G401 (cell line): ENCODE data around the gene ADAR. TPM values are rescaled to one million over a fixed set of nuclear protein-coding genes. Genes with fewer than 3 reads are reported as not detected.

ENCODE experiments used
- DNase-seq: peaks from one replicate; pipeline ENCODE4 v3.0.0-alpha.2; 2015; ENCODE audit warnings: low spot score
- in situ Hi-C: cut with HindIII; loops from 2 replicates; pipeline ENCODE4 v1.10.0; 2016; ENCODE audit warnings: low sequenced_read_pairs, mixed read lengths
- total RNA-seq: library from RNA; depleted of rRNA; stranded (reverse); fragments of >200 nt; shearing (Covaris generic); gene quantifications from 2 replicates; pipeline ENCODE4 v1.2.3, GENCODE V29; 2014; rRNA removed

ADAR gene
- total RNA-seq, 1 experiment from 2014 or later, result 94.1 TPM

DNA sequence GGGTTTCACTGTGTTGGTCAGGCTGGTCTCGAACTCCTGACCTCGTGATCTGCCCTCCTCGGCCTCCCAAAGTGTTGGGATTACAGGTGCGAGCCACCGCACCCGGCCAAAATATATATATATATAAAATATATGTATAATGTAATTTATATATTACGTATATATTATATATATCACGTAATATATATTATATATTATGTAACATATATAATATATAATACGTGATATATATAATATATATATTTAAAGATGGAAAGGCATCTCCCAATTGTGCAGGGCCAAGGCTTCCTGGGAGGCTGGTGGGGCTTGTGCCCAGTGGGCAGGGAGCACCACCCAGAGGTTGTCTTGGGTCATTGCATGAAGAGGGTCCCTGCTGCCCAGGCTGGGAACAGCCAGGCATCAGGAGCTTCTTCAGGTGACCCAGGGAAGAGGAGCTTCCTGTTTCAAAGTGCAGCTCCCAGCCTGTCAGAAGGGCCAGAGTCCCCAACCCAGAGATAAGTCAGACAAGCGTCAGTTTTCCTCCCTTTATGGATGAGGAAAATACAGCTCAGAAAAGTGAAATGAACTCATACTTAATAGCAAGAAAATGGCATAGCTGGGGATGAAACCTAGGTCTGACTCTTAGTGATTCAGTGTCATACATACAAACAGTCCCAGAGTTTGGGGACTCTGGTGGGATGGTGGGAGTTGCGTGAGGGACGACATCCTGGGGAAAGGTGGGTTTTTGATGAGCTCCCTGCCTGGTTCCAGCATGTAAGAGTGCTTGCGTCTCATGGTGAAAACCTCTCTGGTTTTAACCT, 61.5 kb downstream of the ADAR start:
- DNase-seq, result peak; percentile 27
- in situ Hi-C loops, result no loop called here

DNA sequence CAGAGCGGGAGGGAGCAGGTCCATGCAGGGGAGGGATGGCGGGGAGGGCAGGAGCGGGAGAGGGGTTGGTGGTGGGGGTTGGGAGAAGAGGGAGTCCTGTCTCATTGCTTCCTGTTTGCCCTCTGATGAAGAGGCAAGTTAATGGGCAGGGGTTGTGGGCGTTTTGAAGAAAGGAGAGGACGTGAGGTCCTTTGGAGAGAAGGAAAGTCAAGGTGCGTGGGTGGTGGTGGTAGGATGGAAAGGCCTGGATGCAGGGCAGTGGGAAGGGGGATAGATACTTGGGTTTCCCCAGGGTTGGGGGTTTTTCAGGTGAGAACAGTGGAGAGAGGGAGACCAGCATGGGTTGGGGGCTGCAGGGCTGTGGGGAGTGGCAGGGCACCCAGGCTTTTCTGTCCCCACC, 66.8 kb downstream of the ADAR start:
- in situ Hi-C loops, result no loop called here
- no peak for DNase-seq

DNA sequence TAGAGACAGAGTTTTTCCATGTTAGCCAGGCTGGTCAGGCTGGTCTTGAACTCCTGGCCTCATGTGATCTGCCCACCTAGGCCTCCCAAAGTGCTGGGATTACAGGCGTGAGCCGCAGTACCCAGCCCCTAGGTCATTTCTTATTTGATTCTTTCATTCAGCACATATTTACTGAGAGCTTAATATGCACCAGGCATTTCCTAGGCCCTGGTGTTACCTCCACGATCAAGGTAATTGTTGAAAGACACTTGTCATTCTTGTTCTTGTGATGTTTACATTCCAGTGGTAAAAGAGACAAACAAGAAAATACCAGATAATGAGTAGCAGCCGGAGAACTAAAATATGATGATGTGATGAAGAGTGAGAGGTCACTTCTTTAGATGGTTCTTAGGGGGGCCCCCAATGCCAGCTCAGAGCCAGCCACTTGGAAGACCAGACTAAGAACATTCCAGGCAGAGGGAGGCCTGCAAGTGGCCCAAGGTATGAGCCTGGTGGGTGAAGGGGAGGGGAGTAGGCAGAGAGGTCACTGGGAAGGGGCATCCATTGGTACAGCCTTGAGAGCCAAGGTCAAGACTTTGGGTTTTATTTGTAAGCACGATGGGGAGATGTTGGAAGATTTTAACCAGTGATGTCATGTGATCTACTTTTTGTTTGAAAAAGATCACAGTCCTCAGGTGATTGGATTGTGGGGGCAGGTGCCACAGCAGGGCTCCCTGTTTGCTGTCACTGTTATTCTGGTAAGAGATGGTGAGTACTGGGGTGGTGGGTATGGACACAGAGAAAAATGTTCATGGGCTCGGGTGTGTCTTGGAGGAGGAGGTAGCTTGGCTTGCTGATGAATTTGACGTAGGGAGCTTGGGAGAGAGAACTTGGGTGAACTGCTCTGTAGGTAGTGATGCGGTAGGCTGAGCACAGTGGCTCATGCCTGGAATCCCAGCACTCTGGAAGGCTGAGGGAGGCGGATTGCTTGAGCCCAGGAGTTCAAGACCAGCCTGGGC, 68.2 kb downstream of the ADAR start:
- in situ Hi-C loops, result no loop called here
- no peak for DNase-seq

DNA sequence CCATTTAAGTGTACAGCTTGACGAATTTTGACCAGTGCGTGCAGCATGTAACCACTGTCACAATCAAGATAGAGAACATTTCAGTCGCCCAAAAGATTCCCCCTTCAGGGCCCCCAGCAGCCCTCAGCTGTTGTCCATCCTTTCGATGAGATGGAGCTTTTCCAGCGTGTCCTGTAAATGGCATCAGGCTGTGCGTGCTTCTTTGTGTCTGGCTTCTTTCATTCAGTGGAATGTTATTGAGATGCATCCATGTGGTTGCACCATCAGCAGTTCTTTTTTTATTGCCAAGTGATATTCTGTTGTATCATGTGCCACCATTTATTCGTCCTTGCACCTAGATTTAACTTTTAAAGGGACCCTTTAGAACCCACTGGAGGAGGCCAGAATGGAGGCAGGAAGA, 71.4 kb downstream of the ADAR start:
- in situ Hi-C loops, result no loop called here
- DNase-seq, result no peak

DNA sequence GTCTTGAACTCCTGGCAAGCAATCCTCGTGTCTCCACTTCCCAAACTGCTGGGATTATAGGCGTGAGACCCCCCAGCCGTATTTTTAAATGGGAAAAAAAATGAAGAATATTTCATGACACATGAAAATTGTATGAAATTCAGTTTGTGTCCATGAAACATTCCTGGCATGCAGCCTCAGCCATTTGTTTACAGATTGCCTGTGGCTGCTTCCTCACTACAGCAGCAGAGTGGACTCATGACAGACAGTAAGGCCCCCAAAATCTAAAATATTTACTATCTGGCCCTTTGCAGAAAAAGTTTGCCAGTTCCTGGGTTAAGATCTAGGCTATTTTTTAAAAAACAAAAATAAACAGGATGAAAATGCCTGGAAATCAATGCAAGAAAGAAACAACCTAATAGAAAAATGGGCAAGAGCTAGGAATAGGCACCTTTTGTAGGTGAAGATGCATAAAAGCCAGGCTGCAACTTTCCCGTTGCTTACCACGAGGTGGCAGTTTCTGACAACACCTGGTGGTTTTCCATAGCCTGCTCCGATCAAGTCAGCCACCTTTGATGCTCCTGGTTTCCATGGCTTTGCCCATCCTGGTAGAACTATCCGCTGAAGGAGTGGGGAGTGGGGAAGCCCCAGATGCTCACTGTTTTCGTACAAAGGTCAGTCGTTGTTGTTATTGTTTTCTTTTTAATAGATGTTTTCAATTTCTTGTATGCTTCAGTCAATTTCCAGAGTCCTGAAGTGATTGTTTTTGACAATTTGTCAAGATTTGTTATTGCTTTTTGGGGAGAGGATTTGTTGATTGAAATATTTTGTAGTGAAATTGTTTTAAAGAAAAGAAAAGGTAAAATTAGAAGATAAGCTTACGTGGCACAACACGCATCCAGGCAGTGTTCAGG, 73.8 kb downstream of the ADAR start:
- DNase-seq, result peak; percentile 57
- in situ Hi-C loops, result no loop called here

Other genes starting within 250 kb of the ADAR start
- gene IL6R, start 202.8 kb downstream of the ADAR start, total RNA-seq, result 4.7 and 44.7 TPM in 2 replicates
- gene TDRD10, start 106.0 kb downstream of the ADAR start, total RNA-seq, result 0.17 TPM in 1 of 2 replicates, not detected in the other
- gene SHE, start 105.8 kb downstream of the ADAR start, total RNA-seq, result not detected in 2 replicates
- gene UBE2Q1, start 49.5 kb downstream of the ADAR start, total RNA-seq, result 38.0 and 61.2 TPM in 2 replicates
- gene CHRNB2, start 40.4 kb downstream of the ADAR start, total RNA-seq, result not detected in 2 replicates